Measurements from ENCODE around the gene ACTR1A. TPM values are rescaled to one million over a fixed set of nuclear protein-coding genes. Genes with fewer than 3 reads are reported as not detected.
A peak's percentile ranks its signal among the peaks of the same experiment; 100 is the strongest.

ACTR1A gene
- total and polyA plus RNA-seq, 9 of the 15 experiments (the other 6 are each of a cell fraction or from before 2014, with no cell fraction given): 36.3 to 77.2 (median 49.6) TPM

GRCh38 chr10:102504976-102505300 lies 2.4 kb upstream of the ACTR1A start:
- DNase-seq (ENCODE audit: extremely low read depth in 1 of 4, low spot score in 3 of 4) (no peak), ATAC-seq (no peak), FAIRE-seq (no peak)
- ChIA-PET POLR2A (interaction anchor here (0.7 to 1.7 kb wide), 5 partner anchors 16 to 282 kb away, joined by 3 to 6 read pairs (median 3); partner anchors contain the start of gene C10orf95), CTCF (ENCODE audit: low intra/inter-chr PET ratio) (no interaction called here)
- in situ Hi-C loops (cut with MboI) (loop anchor here (5.0 to 25.0 kb wide), 2 partner anchors 82 to 668 kb away; partner anchors contain the start of gene KCNIP2), intact Hi-C loops (cut with micrococcal nuclease) (loop anchor here (5.0 kb wide), 1 partner anchor 92 kb away; no protein-coding TSS in a partner anchor)
- Histone ChIP-seq H3K4me3 (peak overlapping the region; percentile 86), H3K27me3 (ENCODE audit: control insufficient read depth in 2 of 2, insufficient read depth in 2 of 2, low read length in 2 of 2) (no peaks in the 10 kb centered on the region), H4K20me1 (replicated peaks; ENCODE audit: control insufficient read depth, insufficient read depth, low read length) (no peaks in the 10 kb centered on the region), H3K36me3 (ENCODE audit: control insufficient read depth, insufficient read depth, low read length) (peaks cover 18% of the 10 kb centered on the region), H3K27ac (ENCODE audit: extremely low read depth, low read depth, low read length) (no peak overlapping the region), H3K4me1 (replicated peaks in 1 of 2; ENCODE audit: control insufficient read depth in 2 of 2, insufficient read depth in 2 of 2, low read length in 2 of 2) (peaks cover 4 to 12% of the 10 kb centered on the region in 2 experiments; a peak in 4 of 5 replicates), H3K79me2 (ENCODE audit: control insufficient read depth, insufficient read depth, low read length) (peaks cover 42% of the 10 kb centered on the region), H2AFZ (ENCODE audit: low read depth, low read length) (peak overlapping the region; percentile 68; the same call in 1 of the 2 replicates), H3K9ac (ENCODE audit: insufficient read depth in 1 of 2, low read depth in 2 of 2, low read length in 2 of 2) (peak overlapping the region; percentile 54 to 64; a peak in 2 of 4 replicates), H3K9me3 (replicated peaks; ENCODE audit: control insufficient read depth, insufficient read depth, low read depth, low read length) (no peaks in the 10 kb centered on the region), H3K9me1 (ENCODE audit: control insufficient read depth, insufficient read depth, low read length) (no peaks in the 10 kb centered on the region), H3K4me2 (ENCODE audit: insufficient read depth, low read length) (peak overlapping the region; percentile 92)
- peak; percentile 80 for TF ChIP-seq MAFK (IDR thresholded peaks at IDR 0.05; ENCODE audit: low read length)
- no peak for TF ChIP-seq FOXA1 (IDR thresholded peaks at IDR 0.05; ENCODE audit: borderline replicate concordance)
- TF ChIP-seq ZNF766 (CRISPR knock-in tag; conservative IDR thresholded peaks at IDR 0.05): no peak
- peak; percentile 80; the same call in 1 of the 2 replicates for TF ChIP-seq MAFG (tag; conservative IDR thresholded peaks at IDR 0.05)
- TF ChIP-seq MAFF (IDR thresholded peaks at IDR 0.05; ENCODE audit: low read length): peak; percentile 80; the same call in 1 of the 2 replicates
- no TSS peak for BruUV-seq (replicated peaks)
- WGBS (ENCODE audit: insufficient coverage, low coverage, missing lambda C conversion rate): 18% methylated on average over 5 of the region's 5 CpGs
